Suprapubic skin (tissue), 4 donors: ENCODE measurements around the gene GPR132. TPM values are rescaled to one million over a fixed set of nuclear protein-coding genes. Genes with fewer than 3 reads are reported as not detected.

Experiments used
- DNase-seq, 2 donors: peaks; one replicate each; pipeline ENCODE4 v3.0.0-alpha.2; 2019; ENCODE audit warnings: low spot score in 2 of 2
- H3K27ac ChIP-seq: fragments of 200-600 bp; sonication (generic); one replicate; pipeline ENCODE4 v1.5.1; 2019
- H3K27me3 ChIP-seq: fragments of 200-600 bp; sonication (generic); one replicate; pipeline ENCODE4 v1.5.1; 2019
- H3K36me3 ChIP-seq: fragments of 200-600 bp; sonication (generic); one replicate; pipeline ENCODE4 v1.5.1; 2019
- H3K4me1 ChIP-seq: fragments of 200-600 bp; sonication (generic); one replicate; pipeline ENCODE4 v1.5.1; 2019
- H3K4me3 ChIP-seq: fragments of 200-600 bp; sonication (generic); one replicate; pipeline ENCODE4 v1.5.1; 2019; ENCODE audit warnings: mild to moderate bottlenecking
- H3K9me3 ChIP-seq: fragments of 200-600 bp; sonication (generic); one replicate; pipeline ENCODE4 v1.5.1; 2019
- CTCF ChIP-seq, 2 donors: fragments of 200-600 bp in 1 of 2; fragments of 450-650 bp in 1 of 2; sonication (generic) in 1 of 2; IDR thresholded peaks; one replicate each; pipeline ENCODE4 v1.5.1; 2016 to 2019; ENCODE audit warnings: antibody characterized with exemption in 2 of 2, mild to moderate bottlenecking in 1 of 2, moderate library complexity in 1 of 2
- EP300 ChIP-seq: sonication (generic); formaldehyde crosslinking; IDR thresholded peaks from one replicate; pipeline ENCODE4 v1.6.1; 2017; ENCODE audit warnings: antibody characterized with exemption
- POLR2A ChIP-seq, 2 donors: fragments of 450-650 bp; IDR thresholded peaks; one replicate each; pipeline ENCODE4 v1.6.1; 2017; ENCODE audit warnings: antibody characterized with exemption in 2 of 2, mild to moderate bottlenecking in 2 of 2, moderate library complexity in 2 of 2
- POLR2AphosphoS5 ChIP-seq, 3 donors: sonication (generic); formaldehyde crosslinking; IDR thresholded peaks; one replicate each; pipeline ENCODE4 v1.6.1; 2017; ENCODE audit warnings: antibody characterized with exemption in 3 of 3
- WGBS: methylation state at CpG from one replicate; pipeline ENCODE4 v1.1.5; 2018; 5-methylcytosine and 5-hydroxymethylcytosine counted together
- total RNA-seq, 4 donors: library from RNA; depleted of rRNA; stranded (reverse); fragments of >200 nt; gene quantifications; one replicate each; pipeline ENCODE4 v1.1.0, GENCODE V29; 2016

The GPR132 gene
- total RNA-seq, 4 donors from 2014 or later, result 0.95 to 2.7 (median 1.3) TPM

GRCh38 chr14:105021656-105022275 is 43.5 kb downstream of the GPR132 start:
- Histone ChIP-seq H3K27ac (peak overlapping the region; percentile 85), H3K27me3 (no peaks in the 10 kb centered on the region), H3K4me1 (peaks cover 40% of the 10 kb centered on the region), H3K36me3 (no peaks in the 10 kb centered on the region), H3K4me3 (peak overlapping the region; percentile 85), H3K9me3 (no peaks in the 10 kb centered on the region)
- TF ChIP-seq POLR2A (IDR thresholded peaks at IDR 0.05) (no peak), EP300 (no peak), POLR2AphosphoS5 (IDR thresholded peaks at IDR 0.05) (no peak)
- peak in 1 of 2 donors; percentile 71 for DNase-seq
- WGBS, result 10% methylated on average over 20 of the region's 20 CpGs

DNA sequence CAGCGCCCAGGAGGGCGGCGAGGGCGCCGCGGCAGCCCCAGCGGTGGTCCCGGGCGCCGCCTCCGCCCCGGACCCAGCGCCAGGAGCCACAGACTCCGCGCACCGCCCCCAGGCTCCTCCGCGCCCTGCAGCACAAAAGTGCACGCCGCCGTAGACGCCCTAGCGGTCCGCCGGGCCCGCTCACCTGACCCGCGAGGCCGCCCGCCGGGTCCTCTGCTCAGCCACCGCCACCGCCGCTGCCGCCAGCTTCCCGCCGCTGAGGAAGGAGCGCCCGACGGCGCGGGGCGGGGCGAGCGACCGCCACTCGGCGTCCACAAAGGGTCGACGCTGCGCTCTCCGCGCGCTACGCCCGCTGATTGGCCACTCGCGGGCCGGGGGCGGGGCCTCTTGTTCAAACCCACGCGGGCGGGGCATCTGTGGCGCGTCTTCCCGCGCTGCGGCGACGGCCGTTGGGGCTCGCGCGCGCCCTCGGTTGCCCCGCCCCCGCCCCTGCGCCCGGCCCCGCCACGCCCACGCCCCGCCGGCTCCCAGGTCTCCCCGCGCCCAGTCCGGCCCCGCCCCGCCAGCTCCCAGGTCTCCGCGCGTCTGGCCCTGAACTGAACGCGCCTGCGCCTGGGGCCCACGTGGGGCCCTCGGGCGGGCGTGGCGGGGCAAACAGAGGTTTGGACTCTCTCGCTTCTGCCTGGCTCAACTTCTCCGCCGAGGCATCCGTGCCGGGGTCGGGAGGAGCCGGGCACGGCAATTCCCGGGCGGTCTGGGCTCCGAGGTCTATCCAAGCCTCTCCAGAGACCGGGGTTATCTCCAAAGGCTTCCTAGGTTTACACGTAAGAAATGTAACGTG is 44.2 kb downstream of the GPR132 start, which contains the start of gene CDCA4:
Gene CDCA4, minus strand, starts transcription at position 269 of the 841 bp plus-strand sequence. CDS start 9,154 bp downstream, outside the sequence.
- peak; percentile 97 to 98 for DNase-seq
- Histone ChIP-seq H3K27me3 (no peaks in the 10 kb centered on the region), H3K9me3 (no peaks in the 10 kb centered on the region), H3K4me1 (peaks cover 47% of the 10 kb centered on the region), H3K27ac (peak within 1 kb of the TSS; percentile 89), H3K4me3 (peak within 1 kb of the TSS; percentile 85), H3K36me3 (no peaks in the 10 kb centered on the region)
- WGBS, result 0% methylated on average over 29 of the region's 115 CpGs
- TF ChIP-seq POLR2A (IDR thresholded peaks at IDR 0.05) (peak in 1 of 2 donors; percentile 33), POLR2AphosphoS5 (IDR thresholded peaks at IDR 0.05) (no peak)

DNA sequence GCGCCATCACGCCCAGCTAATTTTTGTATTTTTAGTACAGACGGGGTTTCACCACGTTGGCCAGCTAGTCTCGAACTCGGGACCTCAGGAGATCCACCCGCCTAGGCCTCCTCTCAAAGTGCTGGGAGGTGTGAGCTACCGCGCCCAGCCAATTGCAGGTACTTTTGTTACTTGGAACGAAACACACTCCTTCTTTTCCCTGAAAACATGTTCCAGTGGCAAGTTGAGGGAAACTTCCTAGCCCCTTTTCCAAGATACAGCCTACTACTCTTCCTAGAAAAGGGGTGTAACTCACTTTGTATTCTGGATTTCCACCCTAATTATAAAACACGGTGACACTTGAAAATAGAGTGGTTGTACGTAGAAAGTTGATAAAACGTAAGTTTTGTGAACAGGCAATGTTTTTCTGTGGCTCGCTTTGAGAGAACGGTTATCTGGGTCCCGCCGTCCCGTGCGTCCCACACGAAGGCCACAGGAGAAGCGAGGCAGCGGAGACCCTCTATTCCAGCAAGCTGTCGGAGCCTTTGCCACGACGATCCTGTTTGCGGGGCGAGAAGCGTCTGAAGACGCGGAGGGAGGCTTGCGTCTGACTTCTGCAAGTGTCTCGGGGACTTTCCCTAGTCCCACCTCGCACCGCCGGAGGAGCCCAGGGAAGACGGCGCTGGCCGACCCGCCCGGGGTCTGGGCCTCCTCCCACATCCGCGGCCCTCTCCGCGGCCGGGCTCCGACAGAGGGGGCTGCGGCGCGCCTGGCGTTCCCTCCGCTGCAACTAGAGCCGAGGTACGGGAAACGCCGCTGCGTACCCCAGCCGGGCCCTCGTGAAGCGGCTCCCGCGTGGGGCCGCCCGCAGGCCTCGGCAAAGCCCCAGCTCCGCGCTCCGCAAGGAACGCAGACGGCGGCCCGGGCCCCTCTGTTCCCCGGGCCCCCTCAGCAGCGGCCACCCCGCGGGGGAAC is 45.1 kb downstream of the GPR132 start:
- 7% methylated on average over 25 of the region's 75 CpGs for WGBS
- no peak for DNase-seq
- Histone ChIP-seq H3K27ac (peak overlapping the region; percentile 89), H3K9me3 (no peaks in the 10 kb centered on the region), H3K36me3 (no peaks in the 10 kb centered on the region), H3K4me3 (peak overlapping the region; percentile 85), H3K27me3 (no peaks in the 10 kb centered on the region), H3K4me1 (peaks cover 55% of the 10 kb centered on the region)
- TF ChIP-seq EP300 (no peak), CTCF (IDR thresholded peaks at IDR 0.05) (no peak), POLR2AphosphoS5 (IDR thresholded peaks at IDR 0.05) (no peak), POLR2A (IDR thresholded peaks at IDR 0.05) (no peak)

DNA sequence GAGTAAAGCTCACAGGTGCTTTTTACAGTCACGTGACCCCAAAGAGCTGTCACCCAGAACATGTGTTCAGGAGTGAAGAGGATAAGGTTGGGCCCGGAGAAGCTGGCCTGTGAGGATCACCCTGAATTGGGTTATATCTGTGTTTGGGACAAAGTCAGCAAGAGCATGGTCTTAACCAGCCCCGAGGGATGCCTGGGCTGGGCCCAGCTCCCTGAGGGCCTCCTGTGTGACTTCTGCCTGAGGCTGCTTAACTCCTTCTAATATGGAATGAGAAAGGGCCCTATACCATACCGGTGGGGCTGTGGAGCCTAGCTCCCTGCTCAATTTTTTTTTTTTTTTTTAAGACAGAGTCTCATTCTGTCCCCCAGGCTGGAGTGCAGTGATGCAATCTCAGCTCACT is 46.8 kb downstream of the GPR132 start:
- Histone ChIP-seq H3K36me3 (no peaks in the 10 kb centered on the region), H3K27ac (no peak overlapping the region), H3K4me1 (peaks cover 70% of the 10 kb centered on the region), H3K4me3 (no peak overlapping the region), H3K9me3 (no peaks in the 10 kb centered on the region), H3K27me3 (no peaks in the 10 kb centered on the region)
- 65% methylated on average over 4 of the region's 4 CpGs for WGBS
- no peak for TF ChIP-seq POLR2A (IDR thresholded peaks at IDR 0.05)
- TF ChIP-seq CTCF (IDR thresholded peaks at IDR 0.05), result no peak
- no peak for TF ChIP-seq POLR2AphosphoS5 (IDR thresholded peaks at IDR 0.05)
- TF ChIP-seq EP300, result no peak
- no peak for DNase-seq

GRCh38 chr14:105015905-105016304 is 49.3 kb downstream of the GPR132 start:
- peaks cover 72% of the 10 kb centered on the region for H3K4me1 ChIP-seq
- H3K36me3 ChIP-seq, result peaks cover 9% of the 10 kb centered on the region
- peak overlapping the region; percentile 78 for H3K27ac ChIP-seq
- 56% methylated on average over 6 of the region's 6 CpGs for WGBS
- no peaks in the 10 kb centered on the region for H3K9me3 ChIP-seq
- DNase-seq, result peak in 1 of 2 donors; percentile 47
- H3K27me3 ChIP-seq, result no peaks in the 10 kb centered on the region
- no peak for TF ChIP-seq POLR2A (IDR thresholded peaks at IDR 0.05)
- no peak for TF ChIP-seq POLR2AphosphoS5 (IDR thresholded peaks at IDR 0.05)
- TF ChIP-seq CTCF (IDR thresholded peaks at IDR 0.05), result no peak
- TF ChIP-seq EP300, result no peak
- H3K4me3 ChIP-seq, result no peak overlapping the region
